A549 (cell line): ENCODE data around the gene CFAP100. TPM values are rescaled to one million over a fixed set of nuclear protein-coding genes. Genes with fewer than 3 reads are reported as not detected.

Source experiments
- ATAC-seq, 2 experiments: fragments of 200-7000 bp in 1 of 2; fragments of >200 bp in 1 of 2; cut with Nextera tagmentation in 1 of 2; cut with Tn5 transposase in 1 of 2; 3 replicates each; pipeline versions ENCODE4 v1.8.0 to v1.9.1; 2018 to 2020; ENCODE audit warnings: mild to moderate bottlenecking in 1 of 2, moderate library complexity in 1 of 2
- CTCF ChIA-PET: fragments of 300-600 bp; sonication (Branson Sonifier 250); formaldehyde crosslinking; extraction: SDS; loops from one replicate; lab custom pipeline; 2021; ENCODE audit warnings: antibody characterized with exemption, inconsistent platforms; lab: Yijun Ruan, JAX
- POLR2A ChIA-PET: fragments of 350-600 bp; formaldehyde crosslinking; extraction: SDS; loops from one replicate; lab custom pipeline; 2021; ENCODE audit warnings: antibody characterized with exemption, inconsistent platforms; lab: Yijun Ruan, JAX
- DNase-seq, 2 experiments: peaks; one replicate each; pipeline versions ENCODE4 v3.0.0 to v3.0.0-alpha.2; 2011 to 2016; ENCODE audit warnings: low read depth in 1 of 2, low spot score in 1 of 2
- FAIRE-seq: peaks from 2 replicates; lab custom pipeline; 2011; peaks lifted over from hg19 to GRCh38; lab: Jason Lieb, UNC
- H3K27ac ChIP-seq, 2 experiments: fragments of >200 bp; sonication (Bioruptor Twin); formaldehyde crosslinking; 3 replicates each; pipeline ENCODE4 v1.5.1; 2016 to 2017
- H3K4me1 ChIP-seq: fragments of >200 bp; sonication (Bioruptor Twin); formaldehyde crosslinking; 3 replicates; pipeline ENCODE4 v1.6.1; 2016
- H3K4me2 ChIP-seq: fragments of >200 bp; sonication (Bioruptor Twin); formaldehyde crosslinking; 3 replicates; pipeline ENCODE4 v1.6.1; 2016
- H3K4me3 ChIP-seq: fragments of >200 bp; sonication (Bioruptor Twin); formaldehyde crosslinking; 3 replicates; pipeline ENCODE4 v1.5.1; 2016
- H3K9me3 ChIP-seq: fragments of >200 bp; sonication (Bioruptor Twin); formaldehyde crosslinking; 3 replicates; pipeline ENCODE4 v1.6.1; 2016
- BCL3 ChIP-seq: fragments of >200 bp; sonication (Bioruptor Twin); formaldehyde crosslinking; IDR thresholded peaks from 3 replicates; pipeline ENCODE4 v1.6.1; 2016
- CEBPB ChIP-seq, 2 experiments: fragments of >200 bp in 1 of 2; sonication (Bioruptor Twin) in 1 of 2; formaldehyde crosslinking in 1 of 2; IDR thresholded peaks; 2 replicates each; pipeline ENCODE4 v1.6.1; 2012 to 2016
- CHD2 ChIP-seq: fragments of 150-350 bp; IDR thresholded peaks from 2 replicates; pipeline ENCODE4 v1.6.1; 2014; ENCODE audit warnings: low read length; ENCODE audit not compliant: partially characterized antibody
- CHD4 ChIP-seq: fragments of 200-600 bp; sonication (generic); IDR thresholded peaks from 2 replicates; pipeline ENCODE4 v1.6.1; 2016; ENCODE audit warnings: antibody characterized with exemption, mild to moderate bottlenecking, borderline replicate concordance
- E2F6 ChIP-seq: IDR thresholded peaks from 2 replicates; pipeline ENCODE4 v1.6.1; 2012; ENCODE audit warnings: low read depth, borderline replicate concordance
- EHF ChIP-seq: fragments of 250-450 bp; sonication (Bioruptor Pico); IDR thresholded peaks from 2 replicates; pipeline ENCODE4 v1.5.0; 2020; ENCODE audit warnings: mild to moderate bottlenecking
- EHMT2 ChIP-seq: fragments of 200-600 bp; sonication (generic); IDR thresholded peaks from 2 replicates; pipeline ENCODE4 v1.6.1; 2016; ENCODE audit warnings: antibody characterized with exemption, low read depth, mild to moderate bottlenecking, moderate library complexity
- ELK1 ChIP-seq: fragments of 150-350 bp; IDR thresholded peaks from 2 replicates; pipeline ENCODE4 v1.6.1; 2014; ENCODE audit warnings: low read depth, mild to moderate bottlenecking, low read length
- EP300 ChIP-seq, 2 experiments: fragments of >200 bp; sonication (Bioruptor Twin); formaldehyde crosslinking; IDR thresholded peaks; 2 replicates in 1 of 2; 3 replicates in 1 of 2; pipeline ENCODE4 v1.6.1; 2016 to 2017
- FOXS1 ChIP-seq: fragments of 250-450 bp; sonication (Bioruptor Pico); IDR thresholded peaks from 2 replicates; pipeline ENCODE4 v1.5.0; 2020; ENCODE audit warnings: mild to moderate bottlenecking, moderate library complexity
- GATA3 ChIP-seq: IDR thresholded peaks from 2 replicates; pipeline ENCODE4 v1.6.1; 2012; ENCODE audit warnings: borderline replicate concordance
- HDAC2 ChIP-seq: fragments of 200-600 bp; sonication (generic); IDR thresholded peaks from 2 replicates; pipeline ENCODE4 v1.6.1; 2016
- HES2 ChIP-seq: fragments of >200 bp; sonication (Bioruptor Twin); formaldehyde crosslinking; IDR thresholded peaks from 2 replicates; pipeline ENCODE4 v1.6.1; 2016
- HEYL ChIP-seq: fragments of 250-450 bp; sonication (Bioruptor Pico); IDR thresholded peaks from 2 replicates; pipeline ENCODE4 v1.8.0; 2021; ENCODE audit warnings: mild to moderate bottlenecking, moderate library complexity
- HOXA7 ChIP-seq: fragments of 250-450 bp; sonication (Bioruptor Pico); IDR thresholded peaks from 2 replicates; pipeline ENCODE4 v1.5.0; 2020; ENCODE audit warnings: mild to moderate bottlenecking, moderate library complexity
- JUN ChIP-seq, 2 experiments: fragments of >200 bp; sonication (Bioruptor Twin); formaldehyde crosslinking; IDR thresholded peaks; 2 replicates in 1 of 2; 3 replicates in 1 of 2; pipeline ENCODE4 v1.6.1; 2016 to 2017
- JUNB ChIP-seq: fragments of >200 bp; sonication (Bioruptor Twin); formaldehyde crosslinking; IDR thresholded peaks from 2 replicates; pipeline ENCODE4 v1.6.1; 2016
- KDM1A ChIP-seq: fragments of 200-600 bp; sonication (generic); IDR thresholded peaks from 2 replicates; pipeline ENCODE4 v1.6.1; 2016; ENCODE audit warnings: low read depth, mild to moderate bottlenecking
- KDM5A ChIP-seq: fragments of 200-600 bp; sonication (generic); IDR thresholded peaks from 2 replicates; pipeline ENCODE4 v1.6.1; 2016; ENCODE audit warnings: antibody characterized with exemption, mild to moderate bottlenecking
- MAZ ChIP-seq: fragments of 150-350 bp; IDR thresholded peaks from 2 replicates; pipeline ENCODE4 v1.6.1; 2014; ENCODE audit warnings: antibody characterized with exemption, low read depth, low read length, borderline replicate concordance
- NFE2L2 ChIP-seq: fragments of 150-350 bp; conservative IDR thresholded peaks from 2 replicates; pipeline ENCODE4 v1.6.1; 2014; ENCODE audit warnings: low read length
- NR3C1 ChIP-seq: fragments of >200 bp; sonication (Bioruptor Twin); formaldehyde crosslinking; IDR thresholded peaks from 3 replicates; pipeline ENCODE4 v1.6.1; 2017
- POLR2A ChIP-seq: IDR thresholded peaks from 2 replicates; pipeline ENCODE4 v1.6.1; 2012; ENCODE audit warnings: mild to moderate bottlenecking, low read length
- RCOR1 ChIP-seq: fragments of 150-350 bp; IDR thresholded peaks from 2 replicates; pipeline ENCODE4 v1.6.1; 2014; ENCODE audit warnings: antibody characterized with exemption, low read length, low read depth
- RFX5 ChIP-seq: fragments of 450-650 bp; IDR thresholded peaks from 2 replicates; pipeline ENCODE4 v1.7.1; 2014; ENCODE audit warnings: antibody characterized with exemption, mild to moderate bottlenecking, moderate library complexity
- SMC3 ChIP-seq: fragments of >200 bp; sonication (Bioruptor Twin); formaldehyde crosslinking; IDR thresholded peaks from 3 replicates; pipeline ENCODE4 v1.6.1; 2018; ENCODE audit warnings: inconsistent platforms
- SREBF2 ChIP-seq: fragments of 450-650 bp; IDR thresholded peaks from 2 replicates; pipeline ENCODE4 v1.6.1; 2014; ENCODE audit warnings: mild to moderate bottlenecking, moderate library complexity
- TFCP2L1 ChIP-seq: fragments of 250-450 bp; sonication (Bioruptor Pico); IDR thresholded peaks from 2 replicates; pipeline ENCODE4 v1.5.0; 2021; ENCODE audit warnings: mild to moderate bottlenecking
- TP53 ChIP-seq: fragments of 250-450 bp; sonication (Bioruptor Pico); IDR thresholded peaks from 2 replicates; pipeline ENCODE4 v1.5.0; 2021; ENCODE audit warnings: mild to moderate bottlenecking, moderate library complexity
- ZC3H11A ChIP-seq: fragments of 450-650 bp; IDR thresholded peaks from 2 replicates; pipeline ENCODE4 v1.6.1; 2014; ENCODE audit warnings: antibody characterized with exemption, mild to moderate bottlenecking
- ZFP36 ChIP-seq: fragments of 450-650 bp; IDR thresholded peaks from 2 replicates; pipeline ENCODE4 v1.6.1; 2014; ENCODE audit warnings: borderline replicate concordance; ENCODE audit not compliant: partially characterized antibody
- ZSCAN20 ChIP-seq: fragments of 250-450 bp; sonication (Bioruptor Pico); IDR thresholded peaks from 2 replicates; pipeline ENCODE4 v1.8.0; 2022; ENCODE audit warnings: mild to moderate bottlenecking, moderate library complexity
- WGBS: methylation state at CpG from one replicate; pipeline ENCODE4 v1.1.6; 2017; ENCODE audit errors: missing lambda C conversion rate; 5-methylcytosine and 5-hydroxymethylcytosine counted together
- polyA plus RNA-seq, 4 experiments: library from polyadenylated mRNA; depleted of rRNA in 3 of 4; stranded (reverse); fragments of >200 nt; fragmentation: RNase III in 1 of 4; extraction: RNeasy Plus Mini Kit Qiagen cat#74134 plus additional on column Dnase treatment in 1 of 4; gene quantifications; 2 replicates in 3 of 4; 3 replicates in 1 of 4; pipeline ENCODE4 v1.2.3, GENCODE V29; 2011 to 2017
- TF ChIP-seq, protein P1 (sequence below): IDR thresholded peaks from 2 replicates; pipeline ENCODE4 v1.6.1; 2012

The CFAP100 gene
- polyA plus RNA-seq, 2 of the 4 experiments (the other 2 are of a cell fraction), result not detected

GRCh38 chr3:126484148-126484547 is 89.4 kb downstream of the CFAP100 start:
- CTCF ChIA-PET, result interaction anchor here (0.8 kb wide), 1 partner anchor 1060 kb away, joined by 3 read pairs; no protein-coding TSS in a partner anchor
- TF ChIP-seq RFX5, result no peak
- TF ChIP-seq HEYL (CRISPR knock-in tag), result no peak
- no peak for TF ChIP-seq ZSCAN20 (CRISPR knock-in tag)
- no peak for TF ChIP-seq CHD4
- no peak for TF ChIP-seq E2F6
- TF ChIP-seq CEBPB (IDR thresholded peaks at IDR 0.05), result no peak
- no peak for TF ChIP-seq POLR2A
- TF ChIP-seq EHMT2, result no peak
- no peak for TF ChIP-seq EHF (CRISPR knock-in tag)
- TF ChIP-seq KDM1A, result no peak
- no peak for TF ChIP-seq JUNB
- no peak for TF ChIP-seq EP300 (IDR thresholded peaks at IDR 0.05)
- no peak for TF ChIP-seq SMC3
- TF ChIP-seq, all 56 proteins: peak for 0
- WGBS, result 65% methylated on average over 3 of the region's 3 CpGs
- no peak overlapping the region for H3K4me3 ChIP-seq
- no peak overlapping the region for H3K27ac ChIP-seq
- no peak overlapping the region for H3K4me2 ChIP-seq
- no peak for ATAC-seq
- POLR2A ChIA-PET, result no interaction called here
- no peak for FAIRE-seq
- DNase-seq, result no peak
- H3K9me3 ChIP-seq, result no peaks in the 10 kb centered on the region
- H3K4me1 ChIP-seq, result no peaks in the 10 kb centered on the region

- no peak for ATAC-seq
- Histone ChIP-seq H3K4me2 (no peak overlapping the region), H3K4me3 (no peak overlapping the region), H3K4me1 (no peaks in the 10 kb centered on the region), H3K9me3 (no peaks in the 10 kb centered on the region), H3K27ac (no peak overlapping the region)
- ChIA-PET CTCF (interaction anchor here (0.8 kb wide), 1 partner anchor 1059 kb away, joined by 3 read pairs; no protein-coding TSS in a partner anchor), POLR2A (no interaction called here)
- no peak for DNase-seq
- TF ChIP-seq TFCP2L1 (CRISPR knock-in tag) (no peak), POLR2A (no peak), ZFP36 (no peak), KDM5A (no peak), HES2 (no peak), HDAC2 (no peak), HOXA7 (CRISPR knock-in tag) (no peak), CEBPB (IDR thresholded peaks at IDR 0.05) (no peak), RFX5 (no peak), NR3C1 (no peak)
- FAIRE-seq, result no peak
- 84% methylated on average over 2 of the region's 3 CpGs for WGBS
Observed at GRCh38 chr3:126484662-126485061, 90.0 kb downstream of the CFAP100 start.

- Histone ChIP-seq H3K4me3 (no peak overlapping the region), H3K27ac (no peak overlapping the region)
- CTCF ChIA-PET, result no interaction called here
Observed at GRCh38 chr3:126485176-126485897, 90.6 kb downstream of the CFAP100 start.

GRCh38 chr3:126485956-126486355 is 91.2 kb downstream of the CFAP100 start:
- Histone ChIP-seq H3K4me3 (no peak overlapping the region), H3K4me2 (no peak overlapping the region), H3K9me3 (no peaks in the 10 kb centered on the region), H3K4me1 (no peaks in the 10 kb centered on the region), H3K27ac (no peak overlapping the region)
- DNase-seq (no peak), FAIRE-seq (no peak), ATAC-seq (no peak)
- CTCF ChIA-PET, result no interaction called here
- POLR2A ChIA-PET, result no interaction called here
- WGBS, result 93% methylated on average over 7 of the region's 9 CpGs
- TF ChIP-seq JUN (IDR thresholded peaks at IDR 0.05) (no peak), ZC3H11A (no peak), EHF (CRISPR knock-in tag) (no peak), RCOR1 (no peak), SREBF2 (no peak), GATA3 (no peak), BCL3 (no peak), FOXS1 (CRISPR knock-in tag) (no peak), KDM5A (no peak), HOXA7 (CRISPR knock-in tag) (no peak), ELK1 (no peak), TP53 (no peak), KDM1A (no peak)
- TF ChIP-seq, protein P1, sequence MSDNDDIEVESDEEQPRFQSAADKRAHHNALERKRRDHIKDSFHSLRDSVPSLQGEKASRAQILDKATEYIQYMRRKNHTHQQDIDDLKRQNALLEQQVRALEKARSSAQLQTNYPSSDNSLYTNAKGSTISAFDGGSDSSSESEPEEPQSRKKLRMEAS, result no peak

More at GRCh38 chr3:126485176-126485897, 90.6 kb downstream of the CFAP100 start:
- Histone ChIP-seq H3K4me2 (no peak overlapping the region), H3K9me3 (no peaks in the 10 kb centered on the region), H3K4me1 (no peaks in the 10 kb centered on the region)
- ATAC-seq, result no peak
- DNase-seq, result no peak
- TF ChIP-seq MAZ, result no peak
- no peak for TF ChIP-seq NFE2L2
- no peak for TF ChIP-seq KDM5A
- no peak for TF ChIP-seq JUN (IDR thresholded peaks at IDR 0.05)
- no peak for TF ChIP-seq CHD2
- no peak for FAIRE-seq
- POLR2A ChIA-PET, result no interaction called here
- 73% methylated on average over 8 of the region's 8 CpGs for WGBS
